GM23338 (cell line): ENCODE measurements around the gene PPARD. TPM values are rescaled to one million over a fixed set of nuclear protein-coding genes. Genes with fewer than 3 reads are reported as not detected.

Experiments used
- ATAC-seq: fragments of 200-7000 bp; cut with Tn5 transposase; 3 replicates; pipeline ENCODE4 v1.9.1; 2020
- DNase-seq: peaks from one replicate; pipeline ENCODE4 v3.0.0-alpha.2; 2015; ENCODE audit warnings: low spot score
- H2AFZ ChIP-seq: fragments of 200-600 bp; sonication (generic); 2 replicates; pipeline ENCODE4 v1.8.0; 2016; ENCODE audit warnings: antibody characterized with exemption, mild to moderate bottlenecking, moderate library complexity
- H3F3A ChIP-seq: fragments of 200-600 bp; sonication (generic); replicated peaks from 2 replicates; pipeline ENCODE4 v1.8.0; 2017; ENCODE audit warnings: antibody characterized with exemption, mixed run types, low read depth
- H3K27ac ChIP-seq: fragments of 200-600 bp; sonication (generic); 2 replicates; pipeline ENCODE4 v1.6.1; 2016; ENCODE audit warnings: low read depth
- H3K27me3 ChIP-seq: fragments of 200-600 bp; sonication (generic); 2 replicates; pipeline ENCODE4 v1.8.0; 2016; ENCODE audit warnings: mild to moderate bottlenecking, mixed run types, moderate library complexity; ENCODE audit not compliant: insufficient read depth
- H3K36me3 ChIP-seq: fragments of 200-600 bp; sonication (generic); 2 replicates; pipeline ENCODE4 v1.8.0; 2016; ENCODE audit warnings: mild to moderate bottlenecking; ENCODE audit not compliant: insufficient read depth
- H3K4me1 ChIP-seq: fragments of 200-600 bp; sonication (generic); 2 replicates; pipeline ENCODE4 v1.8.0; 2016; ENCODE audit warnings: mild to moderate bottlenecking, moderate library complexity; ENCODE audit not compliant: insufficient read depth
- H3K4me2 ChIP-seq: fragments of 200-600 bp; sonication (generic); 2 replicates; pipeline ENCODE4 v1.7.1; 2017; ENCODE audit warnings: mixed run types
- H3K4me3 ChIP-seq: fragments of 200-600 bp; sonication (generic); 2 replicates; pipeline ENCODE4 v1.6.1; 2016; ENCODE audit warnings: mixed run types
- H3K79me2 ChIP-seq: fragments of 200-600 bp; sonication (generic); replicated peaks from 2 replicates; pipeline ENCODE4 v1.8.0; 2017; ENCODE audit warnings: mild to moderate bottlenecking; ENCODE audit not compliant: insufficient read depth
- H3K9me2 ChIP-seq: fragments of 200-600 bp; sonication (generic); 2 replicates; pipeline ENCODE4 v1.8.0; 2017; ENCODE audit not compliant: insufficient read depth
- H4K20me1 ChIP-seq: fragments of 200-600 bp; sonication (generic); replicated peaks from 2 replicates; pipeline ENCODE4 v1.8.0; 2017; ENCODE audit warnings: mild to moderate bottlenecking; ENCODE audit not compliant: insufficient read depth
- H3K27ac Mint-ChIP-seq: 2 replicates; pipeline ENCODE4 v1.8.0; 2020; ENCODE audit warnings: inconsistent platforms, mild to moderate bottlenecking, moderate library complexity, mixed read lengths
- H3K27me3 Mint-ChIP-seq: 3 replicates; pipeline ENCODE4 v1.8.0; 2022; ENCODE audit warnings: low read depth, mild to moderate bottlenecking, moderate library complexity, mixed read lengths, inconsistent platforms; ENCODE audit not compliant: insufficient read depth, poor library complexity
- H3K36me3 Mint-ChIP-seq: 3 replicates; pipeline ENCODE4 v1.8.0; 2021; ENCODE audit warnings: low read depth, mild to moderate bottlenecking, inconsistent platforms, moderate library complexity, mixed read lengths
- H3K4me1 Mint-ChIP-seq: 3 replicates; pipeline ENCODE4 v1.8.0; 2020; ENCODE audit warnings: mild to moderate bottlenecking, inconsistent platforms, mixed read lengths
- H3K4me3 Mint-ChIP-seq: 3 replicates; pipeline ENCODE4 v1.8.0; 2021; ENCODE audit warnings: moderate library complexity, mild to moderate bottlenecking, inconsistent platforms, mixed read lengths
- H3K9me3 Mint-ChIP-seq: 3 replicates; pipeline ENCODE4 v1.8.0; 2020; ENCODE audit warnings: moderate library complexity, mild to moderate bottlenecking, inconsistent platforms, mixed read lengths
- CREB1 ChIP-seq: fragments of 250-450 bp; sonication (Bioruptor Pico); IDR thresholded peaks from 2 replicates; pipeline ENCODE4 v1.5.0; 2020; ENCODE audit warnings: low read depth, mild to moderate bottlenecking, moderate library complexity
- ETS1 ChIP-seq: IDR thresholded peaks from 2 replicates; pipeline ENCODE4 v1.6.1; 2016; ENCODE audit warnings: antibody characterized with exemption
- EZH2 ChIP-seq: fragments of 200-600 bp; sonication (generic); IDR thresholded peaks from one replicate; pipeline ENCODE4 v1.8.0; 2017; ENCODE audit warnings: antibody characterized with exemption, mild to moderate bottlenecking, low read depth; ENCODE audit not compliant: unreplicated experiment
- EZH2phosphoT487 ChIP-seq: fragments of 200-600 bp; sonication (generic); IDR thresholded peaks from one replicate; pipeline ENCODE4 v1.8.1; 2018; ENCODE audit warnings: antibody characterized with exemption; ENCODE audit not compliant: unreplicated experiment
- JUNB ChIP-seq: IDR thresholded peaks from one replicate; pipeline ENCODE4 v1.6.1; 2016; ENCODE audit warnings: antibody characterized with exemption; ENCODE audit not compliant: unreplicated experiment
- NANOG ChIP-seq: IDR thresholded peaks from 2 replicates; pipeline ENCODE4 v1.6.1; 2016; ENCODE audit warnings: antibody characterized with exemption, borderline replicate concordance
- POLR2AphosphoS5 ChIP-seq: IDR thresholded peaks from 2 replicates; pipeline ENCODE4 v1.6.1; 2016; ENCODE audit warnings: antibody characterized with exemption, low read depth
- REST ChIP-seq: IDR thresholded peaks from one replicate; pipeline ENCODE4 v1.6.1; 2018; ENCODE audit warnings: antibody characterized with exemption; ENCODE audit not compliant: unreplicated experiment
- STAT1 ChIP-seq: IDR thresholded peaks from one replicate; pipeline ENCODE4 v1.6.1; 2016; ENCODE audit warnings: antibody characterized with exemption; ENCODE audit not compliant: unreplicated experiment
- ZNF114 ChIP-seq: fragments of 250-450 bp; sonication (Bioruptor Pico); IDR thresholded peaks from 2 replicates; pipeline ENCODE4 v1.5.0; 2020; ENCODE audit warnings: mild to moderate bottlenecking, moderate library complexity
- ZNF331 ChIP-seq: fragments of 250-450 bp; sonication (Bioruptor Pico); IDR thresholded peaks from 2 replicates; pipeline ENCODE4 v1.5.0; 2020; ENCODE audit warnings: low read depth, mild to moderate bottlenecking, moderate library complexity
- polyA plus RNA-seq: library from polyadenylated mRNA; unstranded; fragments of >200 nt; fragmentation: Nextera tagmentation; extraction: Ambion mirVana; gene quantifications from 2 replicates; pipeline ENCODE4 v1.2.1, GENCODE V29; 2016
- total RNA-seq: library from RNA; depleted of rRNA; stranded (reverse); fragments of >200 nt; shearing (Covaris generic); gene quantifications from 2 replicates; pipeline ENCODE4 v1.2.3, GENCODE V29; 2014
- TF ChIP-seq, protein P1 (sequence below), 2 experiments: fragments of 200-600 bp in 1 of 2; sonication (generic) in 1 of 2; conservative IDR thresholded peaks; 2 replicates each; pipeline versions ENCODE4 v1.5.1 to v1.6.1; 2016 to 2017; ENCODE audit warnings: antibody characterized with exemption in 2 of 2, low read depth in 2 of 2, mild to moderate bottlenecking in 2 of 2, moderate library complexity in 1 of 2
- TF ChIP-seq, protein P2 (sequence below): fragments of 250-450 bp; sonication (Bioruptor Pico); IDR thresholded peaks from 2 replicates; pipeline ENCODE4 v1.5.0; 2020; ENCODE audit warnings: mild to moderate bottlenecking, moderate library complexity

The PPARD gene
- total and polyA plus RNA-seq, 2 experiments from 2014 or later = 5.1 to 9.7 TPM

DNA sequence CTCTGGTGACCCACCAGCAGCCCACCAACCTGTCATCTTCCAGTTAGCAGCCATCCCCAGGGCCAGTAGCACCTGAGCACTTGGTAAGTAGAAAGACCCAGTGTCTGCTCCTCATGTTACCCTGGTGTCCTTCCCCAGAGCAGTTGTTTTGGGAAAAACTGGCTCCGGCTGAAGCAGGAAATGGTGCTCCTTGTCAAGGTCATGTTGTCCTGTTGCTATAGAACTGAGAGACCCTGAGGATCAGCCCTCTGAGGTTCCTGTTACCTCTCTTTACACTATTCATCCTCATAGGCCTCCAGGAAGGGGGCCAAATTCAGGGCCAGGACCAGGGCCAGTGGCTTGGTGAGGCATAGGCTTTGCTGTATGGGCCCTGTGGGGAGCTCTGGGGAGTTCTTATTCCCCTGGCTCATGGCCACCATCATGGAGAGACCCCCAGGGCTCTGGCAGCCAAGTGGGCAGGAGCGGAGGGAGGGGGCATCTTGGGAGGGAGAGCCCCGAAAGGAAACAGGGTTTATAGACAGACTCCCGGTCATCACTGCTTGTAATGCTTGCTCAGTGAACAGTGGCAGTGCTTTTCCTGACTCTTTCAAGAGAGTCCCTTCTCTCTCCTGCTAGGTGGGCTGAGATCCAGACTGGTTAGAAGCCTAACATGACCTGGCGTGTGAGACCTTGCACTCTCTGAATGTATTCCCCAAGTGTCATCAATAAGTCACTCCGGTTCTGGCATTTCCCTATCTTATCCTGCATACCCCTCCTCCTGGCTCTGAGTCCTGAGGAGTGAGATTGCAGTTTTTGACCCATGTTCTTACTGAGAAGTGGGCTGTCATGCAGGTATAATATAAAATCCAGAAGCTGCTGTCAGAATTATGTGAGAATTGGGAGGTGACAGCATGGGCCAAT lies 50.7 kb downstream of the PPARD start:
- H3K27ac ChIP-seq = no peak overlapping the region
- peaks cover 7% of the 10 kb centered on the region for H3K4me1 ChIP-seq
- no peak overlapping the region for H3K4me2 ChIP-seq
- H3K4me3 ChIP-seq = no peak overlapping the region
- H3K27ac Mint-ChIP-seq = peak overlapping the region; percentile 14; the same call in 1 of the 2 replicates
- no peaks in the 10 kb centered on the region for H3K27me3 ChIP-seq
- ATAC-seq = peak; percentile 27; the same call in 2 of the 3 replicates
- no peak overlapping the region for H3K4me3 Mint-ChIP-seq
- H4K20me1 ChIP-seq = no peaks in the 10 kb centered on the region
- H3F3A ChIP-seq = no peaks in the 10 kb centered on the region
- peaks cover 2% of the 10 kb centered on the region for H3K27me3 Mint-ChIP-seq
- no peak for DNase-seq
- TF ChIP-seq ZNF114 (CRISPR knock-in tag) (no peak), REST (no peak), CREB1 (CRISPR knock-in tag) (no peak), NANOG (no peak), EZH2phosphoT487 (no peak), ZNF331 (CRISPR knock-in tag) (no peak), JUNB (no peak), POLR2AphosphoS5 (no peak), STAT1 (no peak), ETS1 (no peak), EZH2 (no peak)
- TF ChIP-seq, protein P1, sequence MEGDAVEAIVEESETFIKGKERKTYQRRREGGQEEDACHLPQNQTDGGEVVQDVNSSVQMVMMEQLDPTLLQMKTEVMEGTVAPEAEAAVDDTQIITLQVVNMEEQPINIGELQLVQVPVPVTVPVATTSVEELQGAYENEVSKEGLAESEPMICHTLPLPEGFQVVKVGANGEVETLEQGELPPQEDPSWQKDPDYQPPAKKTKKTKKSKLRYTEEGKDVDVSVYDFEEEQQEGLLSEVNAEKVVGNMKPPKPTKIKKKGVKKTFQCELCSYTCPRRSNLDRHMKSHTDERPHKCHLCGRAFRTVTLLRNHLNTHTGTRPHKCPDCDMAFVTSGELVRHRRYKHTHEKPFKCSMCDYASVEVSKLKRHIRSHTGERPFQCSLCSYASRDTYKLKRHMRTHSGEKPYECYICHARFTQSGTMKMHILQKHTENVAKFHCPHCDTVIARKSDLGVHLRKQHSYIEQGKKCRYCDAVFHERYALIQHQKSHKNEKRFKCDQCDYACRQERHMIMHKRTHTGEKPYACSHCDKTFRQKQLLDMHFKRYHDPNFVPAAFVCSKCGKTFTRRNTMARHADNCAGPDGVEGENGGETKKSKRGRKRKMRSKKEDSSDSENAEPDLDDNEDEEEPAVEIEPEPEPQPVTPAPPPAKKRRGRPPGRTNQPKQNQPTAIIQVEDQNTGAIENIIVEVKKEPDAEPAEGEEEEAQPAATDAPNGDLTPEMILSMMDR (conservative IDR thresholded peaks at IDR 0.05; ENCODE audit: low read depth in 2 of 2) = no peak
- TF ChIP-seq, protein P2, sequence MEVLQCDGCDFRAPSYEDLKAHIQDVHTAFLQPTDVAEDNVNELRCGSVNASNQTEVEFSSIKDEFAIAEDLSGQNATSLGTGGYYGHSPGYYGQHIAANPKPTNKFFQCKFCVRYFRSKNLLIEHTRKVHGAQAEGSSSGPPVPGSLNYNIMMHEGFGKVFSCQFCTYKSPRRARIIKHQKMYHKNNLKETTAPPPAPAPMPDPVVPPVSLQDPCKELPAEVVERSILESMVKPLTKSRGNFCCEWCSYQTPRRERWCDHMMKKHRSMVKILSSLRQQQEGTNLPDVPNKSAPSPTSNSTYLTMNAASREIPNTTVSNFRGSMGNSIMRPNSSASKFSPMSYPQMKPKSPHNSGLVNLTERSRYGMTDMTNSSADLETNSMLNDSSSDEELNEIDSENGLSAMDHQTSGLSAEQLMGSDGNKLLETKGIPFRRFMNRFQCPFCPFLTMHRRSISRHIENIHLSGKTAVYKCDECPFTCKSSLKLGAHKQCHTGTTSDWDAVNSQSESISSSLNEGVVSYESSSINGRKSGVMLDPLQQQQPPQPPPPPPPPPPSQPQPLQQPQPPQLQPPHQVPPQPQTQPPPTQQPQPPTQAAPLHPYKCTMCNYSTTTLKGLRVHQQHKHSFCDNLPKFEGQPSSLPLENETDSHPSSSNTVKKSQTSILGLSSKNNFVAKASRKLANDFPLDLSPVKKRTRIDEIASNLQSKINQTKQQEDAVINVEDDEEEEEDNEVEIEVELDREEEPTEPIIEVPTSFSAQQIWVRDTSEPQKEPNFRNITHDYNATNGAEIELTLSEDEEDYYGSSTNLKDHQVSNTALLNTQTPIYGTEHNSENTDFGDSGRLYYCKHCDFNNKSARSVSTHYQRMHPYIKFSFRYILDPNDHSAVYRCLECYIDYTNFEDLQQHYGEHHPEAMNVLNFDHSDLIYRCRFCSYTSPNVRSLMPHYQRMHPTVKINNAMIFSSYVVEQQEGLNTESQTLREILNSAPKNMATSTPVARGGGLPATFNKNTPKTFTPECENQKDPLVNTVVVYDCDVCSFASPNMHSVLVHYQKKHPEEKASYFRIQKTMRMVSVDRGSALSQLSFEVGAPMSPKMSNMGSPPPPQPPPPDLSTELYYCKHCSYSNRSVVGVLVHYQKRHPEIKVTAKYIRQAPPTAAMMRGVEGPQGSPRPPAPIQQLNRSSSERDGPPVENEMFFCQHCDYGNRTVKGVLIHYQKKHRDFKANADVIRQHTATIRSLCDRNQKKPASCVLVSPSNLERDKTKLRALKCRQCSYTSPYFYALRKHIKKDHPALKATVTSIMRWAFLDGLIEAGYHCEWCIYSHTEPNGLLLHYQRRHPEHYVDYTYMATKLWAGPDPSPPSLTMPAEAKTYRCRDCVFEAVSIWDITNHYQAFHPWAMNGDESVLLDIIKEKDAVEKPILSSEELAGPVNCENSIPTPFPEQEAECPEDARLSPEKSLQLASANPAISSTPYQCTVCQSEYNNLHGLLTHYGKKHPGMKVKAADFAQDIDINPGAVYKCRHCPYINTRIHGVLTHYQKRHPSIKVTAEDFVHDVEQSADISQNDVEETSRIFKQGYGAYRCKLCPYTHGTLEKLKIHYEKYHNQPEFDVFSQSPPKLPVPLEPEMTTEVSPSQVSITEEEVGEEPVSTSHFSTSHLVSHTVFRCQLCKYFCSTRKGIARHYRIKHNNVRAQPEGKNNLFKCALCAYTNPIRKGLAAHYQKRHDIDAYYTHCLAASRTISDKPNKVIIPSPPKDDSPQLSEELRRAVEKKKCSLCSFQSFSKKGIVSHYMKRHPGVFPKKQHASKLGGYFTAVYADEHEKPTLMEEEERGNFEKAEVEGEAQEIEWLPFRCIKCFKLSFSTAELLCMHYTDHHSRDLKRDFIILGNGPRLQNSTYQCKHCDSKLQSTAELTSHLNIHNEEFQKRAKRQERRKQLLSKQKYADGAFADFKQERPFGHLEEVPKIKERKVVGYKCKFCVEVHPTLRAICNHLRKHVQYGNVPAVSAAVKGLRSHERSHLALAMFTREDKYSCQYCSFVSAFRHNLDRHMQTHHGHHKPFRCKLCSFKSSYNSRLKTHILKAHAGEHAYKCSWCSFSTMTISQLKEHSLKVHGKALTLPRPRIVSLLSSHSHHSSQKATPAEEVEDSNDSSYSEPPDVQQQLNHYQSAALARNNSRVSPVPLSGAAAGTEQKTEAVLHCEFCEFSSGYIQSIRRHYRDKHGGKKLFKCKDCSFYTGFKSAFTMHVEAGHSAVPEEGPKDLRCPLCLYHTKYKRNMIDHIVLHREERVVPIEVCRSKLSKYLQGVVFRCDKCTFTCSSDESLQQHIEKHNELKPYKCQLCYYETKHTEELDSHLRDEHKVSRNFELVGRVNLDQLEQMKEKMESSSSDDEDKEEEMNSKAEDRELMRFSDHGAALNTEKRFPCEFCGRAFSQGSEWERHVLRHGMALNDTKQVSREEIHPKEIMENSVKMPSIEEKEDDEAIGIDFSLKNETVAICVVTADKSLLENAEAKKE (CRISPR knock-in tag) = no peak
- no peaks in the 10 kb centered on the region for H3K9me2 ChIP-seq
- peaks cover 4% of the 10 kb centered on the region; the same call in 2 of the 3 replicates for H3K9me3 Mint-ChIP-seq
- H2AFZ ChIP-seq = no peak overlapping the region
- H3K36me3 Mint-ChIP-seq = peaks cover 8% of the 10 kb centered on the region; the same call in 1 of the 3 replicates
- no peaks in the 10 kb centered on the region for H3K36me3 ChIP-seq
- H3K79me2 ChIP-seq = no peaks in the 10 kb centered on the region
- peaks cover 21% of the 10 kb centered on the region for H3K4me1 Mint-ChIP-seq
